GM19099 (cell line): Measurements from ENCODE around the gene CELSR3.

Experiments used
- POLR2A ChIP-seq: IDR thresholded peaks from 3 replicates; pipeline ENCODE4 v1.6.1; 2011; ENCODE audit warnings: low read depth; ENCODE audit not compliant: insufficient read length; ENCODE audit errors: extremely low read depth

The CELSR3 gene, protein sequence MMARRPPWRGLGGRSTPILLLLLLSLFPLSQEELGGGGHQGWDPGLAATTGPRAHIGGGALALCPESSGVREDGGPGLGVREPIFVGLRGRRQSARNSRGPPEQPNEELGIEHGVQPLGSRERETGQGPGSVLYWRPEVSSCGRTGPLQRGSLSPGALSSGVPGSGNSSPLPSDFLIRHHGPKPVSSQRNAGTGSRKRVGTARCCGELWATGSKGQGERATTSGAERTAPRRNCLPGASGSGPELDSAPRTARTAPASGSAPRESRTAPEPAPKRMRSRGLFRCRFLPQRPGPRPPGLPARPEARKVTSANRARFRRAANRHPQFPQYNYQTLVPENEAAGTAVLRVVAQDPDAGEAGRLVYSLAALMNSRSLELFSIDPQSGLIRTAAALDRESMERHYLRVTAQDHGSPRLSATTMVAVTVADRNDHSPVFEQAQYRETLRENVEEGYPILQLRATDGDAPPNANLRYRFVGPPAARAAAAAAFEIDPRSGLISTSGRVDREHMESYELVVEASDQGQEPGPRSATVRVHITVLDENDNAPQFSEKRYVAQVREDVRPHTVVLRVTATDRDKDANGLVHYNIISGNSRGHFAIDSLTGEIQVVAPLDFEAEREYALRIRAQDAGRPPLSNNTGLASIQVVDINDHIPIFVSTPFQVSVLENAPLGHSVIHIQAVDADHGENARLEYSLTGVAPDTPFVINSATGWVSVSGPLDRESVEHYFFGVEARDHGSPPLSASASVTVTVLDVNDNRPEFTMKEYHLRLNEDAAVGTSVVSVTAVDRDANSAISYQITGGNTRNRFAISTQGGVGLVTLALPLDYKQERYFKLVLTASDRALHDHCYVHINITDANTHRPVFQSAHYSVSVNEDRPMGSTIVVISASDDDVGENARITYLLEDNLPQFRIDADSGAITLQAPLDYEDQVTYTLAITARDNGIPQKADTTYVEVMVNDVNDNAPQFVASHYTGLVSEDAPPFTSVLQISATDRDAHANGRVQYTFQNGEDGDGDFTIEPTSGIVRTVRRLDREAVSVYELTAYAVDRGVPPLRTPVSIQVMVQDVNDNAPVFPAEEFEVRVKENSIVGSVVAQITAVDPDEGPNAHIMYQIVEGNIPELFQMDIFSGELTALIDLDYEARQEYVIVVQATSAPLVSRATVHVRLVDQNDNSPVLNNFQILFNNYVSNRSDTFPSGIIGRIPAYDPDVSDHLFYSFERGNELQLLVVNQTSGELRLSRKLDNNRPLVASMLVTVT (N-terminal part only)

DNA sequence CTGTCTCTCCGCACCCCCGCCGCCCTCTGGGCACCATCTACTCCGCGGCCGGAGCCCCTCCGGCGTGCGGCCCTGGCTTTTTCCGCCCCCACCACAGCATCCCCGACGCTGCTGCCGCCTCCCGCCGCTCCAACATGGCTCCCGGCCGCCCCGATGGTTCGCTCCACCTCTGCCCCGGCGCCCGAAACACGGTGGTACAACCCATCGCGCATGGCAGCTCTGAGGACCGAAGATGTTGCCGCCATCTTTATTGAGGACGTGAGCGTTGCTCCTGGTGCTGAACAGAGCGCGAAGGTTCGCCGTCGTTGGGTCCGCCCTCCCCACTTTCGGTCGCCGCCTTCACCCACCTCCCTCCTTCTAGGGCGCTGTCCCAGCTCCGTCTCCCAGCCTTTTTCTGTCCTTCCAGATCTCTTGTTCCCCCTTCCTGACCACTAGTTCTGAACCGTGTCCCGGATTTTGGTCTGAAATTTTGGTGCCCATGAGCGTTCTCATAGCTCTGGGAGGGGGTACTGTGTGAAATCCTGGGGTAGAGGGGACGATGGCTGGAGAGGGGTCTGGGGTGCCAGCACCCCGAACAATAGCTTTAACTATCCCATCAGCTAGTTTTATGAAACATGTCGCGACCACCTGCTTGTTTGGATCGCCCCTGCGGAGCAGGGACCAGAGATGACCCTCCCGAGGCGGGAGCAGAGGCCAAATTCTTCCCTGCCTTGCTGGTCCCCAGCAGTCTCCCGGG, at the start of gene CELSR3:
CELSR3 (minus strand) TSS at position 134 of the 736 bp plus-strand sequence. CDS start 252 bp downstream, outside the sequence.
- TF ChIP-seq POLR2A, result no peak

DNA sequence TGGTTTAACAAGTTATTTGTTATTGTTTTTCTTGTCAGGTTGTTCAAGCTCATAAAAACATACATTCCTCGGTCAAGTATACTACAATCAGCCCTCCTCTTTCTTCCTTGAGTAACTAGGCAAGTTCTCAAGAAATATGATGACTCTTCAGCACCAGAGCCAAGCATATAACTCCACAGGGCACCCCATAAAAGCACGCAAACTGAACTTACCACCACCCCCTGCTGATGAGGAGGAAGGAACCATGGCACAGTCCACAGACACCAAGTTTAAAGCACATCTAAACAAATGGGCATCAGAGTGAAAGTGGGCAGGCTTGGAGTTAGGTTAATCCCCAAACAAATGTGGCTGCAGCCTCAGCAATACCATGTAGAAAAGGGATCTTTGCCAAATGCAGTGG, 49.0 kb upstream of the CELSR3 start:
- TF ChIP-seq POLR2A, result no peak

DNA sequence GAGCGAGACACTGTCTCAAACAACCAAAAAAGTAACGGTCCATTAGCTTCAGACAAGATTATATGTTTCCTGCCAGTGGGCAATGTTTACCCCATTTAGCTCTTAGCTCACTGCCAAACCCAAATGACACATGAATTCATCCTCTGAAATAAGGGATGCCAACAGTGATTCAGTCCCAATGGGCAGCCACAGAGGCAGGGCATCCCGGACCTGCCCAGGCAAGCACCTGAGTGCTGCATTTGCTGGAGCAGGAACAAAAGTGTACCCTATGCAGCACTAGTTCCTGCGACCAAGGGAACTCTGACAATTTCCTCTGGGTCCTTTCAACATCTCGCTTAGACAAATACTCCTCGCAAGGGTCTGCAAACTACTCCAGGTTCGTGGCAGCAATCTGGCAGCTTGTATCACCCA, 46.4 kb upstream of the CELSR3 start:
- TF ChIP-seq POLR2A, result no peak

DNA sequence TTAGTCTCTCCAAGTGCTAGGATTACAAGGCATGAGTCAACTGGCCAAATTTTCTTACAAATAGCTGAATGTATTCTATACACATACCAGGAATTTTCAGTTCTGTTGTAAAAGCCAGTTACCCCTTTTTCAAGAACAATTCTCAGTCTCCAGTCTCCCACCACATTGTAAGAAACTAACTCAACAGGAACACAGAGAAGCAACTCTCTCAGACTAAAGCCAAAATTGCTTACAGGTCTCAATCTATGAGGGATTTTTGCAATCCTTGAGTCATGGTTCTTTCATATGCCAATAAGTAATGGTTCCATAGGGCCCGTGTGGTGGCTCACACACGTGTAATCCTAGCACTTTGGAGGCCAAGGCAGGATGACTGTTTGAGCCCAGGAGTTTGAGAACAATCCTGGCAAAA, 45.8 kb upstream of the CELSR3 start:
- no peak for TF ChIP-seq POLR2A

DNA sequence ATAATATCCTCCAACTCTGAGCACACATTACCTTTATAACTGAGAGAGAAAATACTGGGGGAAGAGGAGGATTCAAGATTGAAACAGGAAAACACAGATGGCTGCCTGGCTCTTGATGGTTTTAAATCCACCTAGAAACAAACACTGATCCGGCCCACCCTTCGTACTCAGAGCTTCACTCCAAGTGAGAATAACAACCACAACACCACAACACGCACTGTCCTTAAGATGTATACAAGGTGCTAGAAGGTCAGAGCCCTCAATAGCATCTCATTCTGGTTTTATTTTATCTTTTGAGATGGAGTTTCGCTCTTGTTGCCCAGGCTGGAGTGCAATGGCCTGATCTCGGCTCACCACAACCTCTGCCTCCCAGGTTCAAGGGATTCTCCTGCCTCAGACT, 44.5 kb upstream of the CELSR3 start:
- TF ChIP-seq POLR2A, result no peak

DNA sequence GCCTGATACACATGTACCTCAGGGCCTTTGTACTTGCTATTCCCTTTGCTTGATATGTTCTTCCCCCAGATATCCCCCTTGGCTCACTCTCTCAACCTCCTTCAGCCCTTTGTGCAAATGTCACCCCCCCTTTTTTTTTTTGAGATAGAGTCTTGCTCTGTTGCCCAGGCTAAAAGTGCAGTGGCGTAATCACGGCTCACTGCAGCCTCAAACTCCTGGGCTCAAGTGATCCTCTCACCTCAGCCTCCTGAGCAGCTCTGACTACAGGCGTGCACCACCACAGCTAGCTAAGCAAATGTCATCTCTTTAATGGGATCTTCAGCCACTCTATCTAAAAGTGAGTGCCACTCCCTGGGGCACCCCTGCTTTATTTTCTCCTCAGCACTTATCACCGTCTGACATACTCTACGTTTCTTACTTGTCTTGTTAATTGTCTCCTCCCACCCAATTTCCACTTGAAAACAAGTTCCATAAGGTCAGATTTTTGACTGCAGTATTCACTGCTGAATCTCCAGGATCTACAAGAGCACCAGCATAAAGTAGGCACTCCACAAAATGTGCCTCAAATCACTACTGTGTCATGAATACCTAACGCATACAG, 39.7 kb upstream of the CELSR3 start:
- TF ChIP-seq POLR2A, result no peak

DNA sequence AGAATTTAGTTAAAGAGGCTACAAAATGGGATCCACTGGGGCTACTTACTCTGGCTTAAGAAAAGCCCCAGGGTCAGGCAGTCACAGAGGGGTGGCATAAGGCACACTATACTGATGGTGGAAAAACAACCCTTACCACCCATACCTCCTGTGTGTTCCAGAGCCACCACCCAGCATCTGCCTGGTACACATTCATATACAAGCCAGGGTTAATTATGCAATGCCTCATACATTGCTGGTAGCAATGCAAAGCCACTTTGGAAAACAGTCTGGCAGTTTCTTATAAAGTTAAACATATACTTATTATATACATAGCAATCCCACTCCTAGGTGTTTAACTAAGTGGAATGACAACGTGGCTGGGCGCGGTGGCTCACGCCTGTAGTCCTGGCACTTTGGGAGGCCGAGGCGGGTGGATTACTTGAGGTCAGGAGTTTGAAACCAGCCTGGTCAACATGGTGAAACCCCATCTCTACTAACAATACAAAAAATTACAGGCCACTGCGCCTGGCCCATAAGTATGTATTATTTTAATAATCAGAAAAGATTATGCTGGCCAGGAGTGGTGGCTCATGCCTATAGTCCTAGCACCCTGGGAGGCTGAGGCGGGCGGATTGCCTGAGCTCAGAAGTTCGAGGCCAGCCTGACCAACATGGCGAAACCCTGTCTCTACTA, 38.2 kb upstream of the CELSR3 start:
- no peak for TF ChIP-seq POLR2A

DNA sequence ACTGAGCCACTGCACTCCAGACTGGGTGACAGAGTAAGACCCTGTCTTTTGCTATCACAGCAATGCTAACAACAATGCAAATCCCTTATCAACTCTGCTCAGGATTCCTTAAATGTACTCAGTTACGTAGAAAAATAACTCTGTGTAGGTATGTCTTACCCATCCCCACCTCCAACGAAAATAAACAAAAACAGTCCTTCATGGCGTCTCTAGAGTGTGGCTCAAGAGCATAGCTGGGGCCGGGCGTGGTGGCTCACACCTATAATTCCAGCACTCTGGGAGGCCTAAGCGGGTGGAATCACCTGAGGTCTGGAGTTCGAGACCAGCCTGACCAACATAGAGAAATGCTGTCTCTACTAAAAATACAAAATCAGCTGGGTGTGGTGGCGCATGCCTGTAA, 36.2 kb upstream of the CELSR3 start:
- no peak for TF ChIP-seq POLR2A

DNA sequence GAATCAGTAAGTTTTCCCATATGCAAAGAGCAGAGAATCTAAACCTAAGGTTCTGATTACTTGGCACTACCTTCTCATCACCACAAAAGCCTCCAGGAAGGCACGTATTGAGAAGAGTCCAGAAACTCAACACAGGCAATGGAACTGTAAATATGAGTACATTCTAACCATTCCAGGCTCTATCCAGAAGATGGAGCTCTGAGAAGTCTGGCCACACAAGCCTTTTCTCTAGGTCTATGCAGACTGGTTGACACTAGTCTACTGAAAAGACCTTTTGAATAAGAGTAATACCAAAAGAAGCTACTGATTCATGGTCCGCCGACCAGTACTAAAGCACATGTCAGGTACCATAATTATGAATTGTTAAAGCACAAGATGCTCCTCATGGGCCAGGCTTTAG, 35.3 kb upstream of the CELSR3 start:
- TF ChIP-seq POLR2A, result no peak

DNA sequence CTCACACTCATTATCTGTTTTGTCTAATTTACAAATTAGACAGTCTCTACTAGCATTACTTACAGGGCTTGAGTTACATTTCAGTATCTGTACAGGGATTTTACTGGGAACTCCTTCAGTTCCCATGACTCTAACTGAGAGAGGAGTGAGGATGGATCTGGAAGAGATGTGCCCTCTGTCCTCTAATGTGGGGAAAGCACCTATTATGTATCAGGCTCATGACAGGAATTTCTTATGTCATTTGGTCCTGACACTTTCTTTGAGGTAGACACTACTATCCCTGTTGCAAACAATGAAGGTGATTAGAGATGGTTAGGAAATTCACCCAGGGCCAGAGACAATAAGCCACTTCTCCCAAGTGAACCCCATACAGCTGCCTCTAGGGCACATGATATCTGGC, 33.9 kb upstream of the CELSR3 start:
- TF ChIP-seq POLR2A, result no peak

DNA sequence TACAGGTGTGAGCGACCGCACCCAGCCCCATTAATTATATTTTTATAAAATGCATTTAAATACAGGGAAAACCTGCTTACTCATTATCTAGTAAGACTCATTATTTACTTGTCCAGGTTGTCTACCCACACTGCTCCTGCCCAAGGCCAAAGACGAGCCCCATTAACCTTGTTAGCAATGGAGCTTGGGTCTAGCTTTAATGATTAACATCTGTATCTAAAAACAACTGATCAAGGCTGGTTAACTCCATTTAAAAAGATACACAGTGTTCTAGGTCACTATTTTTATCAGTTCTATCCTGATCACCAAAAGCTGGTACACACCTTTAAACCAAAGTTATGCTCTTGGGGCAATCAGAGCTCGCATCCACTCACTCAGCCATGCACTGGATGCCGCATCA, 33.5 kb upstream of the CELSR3 start:
- TF ChIP-seq POLR2A, result no peak

DNA sequence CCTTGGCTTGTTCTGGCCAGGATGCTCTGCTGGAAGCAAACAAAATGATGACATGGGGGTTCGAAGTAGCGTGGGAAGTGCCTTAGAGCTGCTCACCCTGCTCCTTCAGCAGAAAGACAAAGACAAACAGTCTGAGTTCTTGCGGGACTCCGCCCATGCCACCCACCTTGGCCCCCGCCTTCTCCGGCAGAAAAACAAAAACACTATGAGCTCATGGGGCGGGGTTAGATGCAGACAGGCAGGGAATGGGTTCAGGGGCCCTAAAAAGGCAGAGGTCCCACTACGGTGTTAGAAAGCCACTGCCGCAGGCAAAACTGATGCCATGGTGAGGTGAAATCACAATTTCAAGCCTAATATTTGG, 32.7 kb upstream of the CELSR3 start:
- TF ChIP-seq POLR2A, result no peak

DNA sequence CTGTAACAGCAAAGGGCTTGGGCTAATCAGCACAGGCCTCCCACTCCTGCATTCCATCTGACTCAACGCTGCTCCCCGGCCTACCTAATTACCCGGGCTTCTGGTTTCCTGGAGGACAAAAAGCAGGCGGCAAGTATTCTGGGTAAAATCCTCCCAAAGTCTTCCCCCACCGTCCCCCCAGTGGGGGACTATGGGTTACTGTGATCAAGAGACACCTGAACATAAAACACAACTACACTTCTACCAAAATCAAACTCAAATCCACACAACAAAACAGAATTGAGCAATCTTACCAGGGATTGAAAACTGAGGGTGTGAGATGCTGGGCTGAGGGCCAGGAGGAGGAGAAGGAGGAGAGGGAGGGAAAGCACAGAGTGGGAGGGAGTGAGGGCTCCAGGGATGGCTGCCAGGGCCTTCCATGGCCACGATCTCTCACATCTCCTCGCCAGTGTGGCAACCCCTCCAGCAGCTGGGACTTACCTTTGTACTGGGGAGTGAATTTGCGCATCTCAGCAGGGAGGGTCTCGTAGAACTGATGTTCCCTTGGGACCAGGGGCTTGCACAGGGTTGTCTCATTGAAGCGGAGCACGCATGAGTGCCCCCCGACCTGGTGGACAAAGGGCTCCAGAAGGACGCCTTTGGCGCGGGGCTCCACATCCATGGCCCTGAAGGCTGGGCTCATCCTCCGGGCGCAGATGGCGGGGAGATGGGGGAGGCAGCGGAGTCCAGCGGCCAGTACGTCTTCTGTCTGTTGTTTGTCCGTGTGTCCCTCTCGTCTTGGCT, 32.1 kb upstream of the CELSR3 start:
- TF ChIP-seq POLR2A, result no peak
